Mucosa of descending colon (tissue), 3 donors: ENCODE data around the gene ZNF528. TPM values are rescaled to one million over a fixed set of nuclear protein-coding genes. Genes with fewer than 3 reads are reported as not detected.
A peak's percentile ranks its signal among the peaks of the same experiment; 100 is the strongest.

Source experiments
- ATAC-seq: fragments of 200-7000 bp; cut with Tn5 transposase; one replicate; pipeline ENCODE4 v1.9.1; 2020; ENCODE audit warnings: mild to moderate bottlenecking, moderate library complexity
- DNase-seq, 3 donors: peaks; one replicate each; pipeline ENCODE4 v3.0.0-alpha.2; 2020
- H3K36me3 ChIP-seq: fragments of 200-600 bp; one replicate; pipeline ENCODE4 v1.8.0; 2021; ENCODE audit warnings: low read depth, mild to moderate bottlenecking
- H3K4me1 ChIP-seq: fragments of 200-600 bp; one replicate; pipeline ENCODE4 v1.8.0; 2021; ENCODE audit warnings: low read depth, mild to moderate bottlenecking
- H3K4me3 ChIP-seq: fragments of 200-600 bp; one replicate; pipeline ENCODE4 v1.8.0; 2021; ENCODE audit warnings: mild to moderate bottlenecking
- H3K9me3 ChIP-seq: fragments of 200-600 bp; one replicate; pipeline ENCODE4 v1.8.0; 2021; ENCODE audit warnings: mild to moderate bottlenecking
- CTCF ChIP-seq: fragments of 200-600 bp; IDR thresholded peaks from one replicate; pipeline ENCODE4 v1.8.0; 2022; ENCODE audit warnings: antibody characterized with exemption, mild to moderate bottlenecking
- intact Hi-C, 2 donors: fragments of 100-400 bp; cut with DNase I in 1 of 2; cut with micrococcal nuclease in 1 of 2; formaldehyde crosslinking; loops; one replicate each; pipeline versions ENCODE4 v1.11.0 to v1.11.1; 2022; cut with DNase I, micrococcal nuclease
- long read RNA-seq, 2 donors: library from polyadenylated mRNA; unstranded; transcript quantifications; one replicate each; pipeline ENCODE4 v2.0.0, GENCODE V29; 2019 to 2021
- total RNA-seq, 3 donors: library from RNA; stranded (reverse); fragmentation: NEBNext Ultra II Directional in 2 of 3; extraction: Animal tissue kit (Norgen Biotek cat#: 25700) in 2 of 3; gene quantifications; one replicate each; pipeline versions ENCODE4 v1.2.1 to v1.2.4, GENCODE V29; 2021 to 2023
- donor health status: DM: no; HTN: no; CAD: no; lungs with moderate emphysema.
- donor health status: DM: no; HTN: no; CAD: no.
- donor health status: DM: no; HTN: yes; CAD: no.

The ZNF528 gene
- 10 to 100 TPM; 11.2 to 21.9 (median 20.8) TPM for total RNA-seq
- long read RNA-seq, donor 1, partial matches to known transcripts: 1 of 5 reads
- long read RNA-seq, donor 1, other reads (novel, unspliced or antisense): 4 of 5 reads
- long read RNA-seq, donor 2, partial matches to known transcripts: 1 of 1 reads
- long read RNA-seq, donor 2, other reads (novel, unspliced or antisense): 0 of 1 reads

- peaks cover 44% of the 10 kb centered on the region for H3K9me3 ChIP-seq
- peak; percentile 100 for ATAC-seq
- peak; percentile 95 to 98 (median 97) for DNase-seq
- peak within 1 kb of the TSS; percentile 55 for H3K4me3 ChIP-seq
- H3K36me3 ChIP-seq: peaks cover 3% of the 10 kb centered on the region
- peaks cover 2% of the 10 kb centered on the region for H3K4me1 ChIP-seq
- no peak for TF ChIP-seq CTCF
- intact Hi-C loops: no loop called here
These were observed at the start of gene ZNF528 for GRCh38 chr19:52397310-52398080. ZNF528 (plus strand) TSS chr19:52397849; CDS start chr19:52402014, 4,165 bp downstream.

GRCh38 chr19:52351512-52351911 is 46.1 kb upstream of the ZNF528 start:
- Histone ChIP-seq H3K4me3 (no peak overlapping the region), H3K4me1 (no peaks in the 10 kb centered on the region), H3K36me3 (peaks cover 4% of the 10 kb centered on the region), H3K9me3 (peaks cover 59% of the 10 kb centered on the region)
- DNase-seq (no peak), ATAC-seq (no peak)
- no peak for TF ChIP-seq CTCF
- intact Hi-C loops: no loop called here

GRCh38 chr19:52366414-52366824 is 31.2 kb upstream of the ZNF528 start:
- DNase-seq (no peak), ATAC-seq (no peak)
- Histone ChIP-seq H3K36me3 (no peaks in the 10 kb centered on the region), H3K4me1 (no peaks in the 10 kb centered on the region), H3K4me3 (no peak overlapping the region), H3K9me3 (peaks cover 92% of the 10 kb centered on the region)
- intact Hi-C loops: no loop called here
- TF ChIP-seq CTCF: no peak

DNA sequence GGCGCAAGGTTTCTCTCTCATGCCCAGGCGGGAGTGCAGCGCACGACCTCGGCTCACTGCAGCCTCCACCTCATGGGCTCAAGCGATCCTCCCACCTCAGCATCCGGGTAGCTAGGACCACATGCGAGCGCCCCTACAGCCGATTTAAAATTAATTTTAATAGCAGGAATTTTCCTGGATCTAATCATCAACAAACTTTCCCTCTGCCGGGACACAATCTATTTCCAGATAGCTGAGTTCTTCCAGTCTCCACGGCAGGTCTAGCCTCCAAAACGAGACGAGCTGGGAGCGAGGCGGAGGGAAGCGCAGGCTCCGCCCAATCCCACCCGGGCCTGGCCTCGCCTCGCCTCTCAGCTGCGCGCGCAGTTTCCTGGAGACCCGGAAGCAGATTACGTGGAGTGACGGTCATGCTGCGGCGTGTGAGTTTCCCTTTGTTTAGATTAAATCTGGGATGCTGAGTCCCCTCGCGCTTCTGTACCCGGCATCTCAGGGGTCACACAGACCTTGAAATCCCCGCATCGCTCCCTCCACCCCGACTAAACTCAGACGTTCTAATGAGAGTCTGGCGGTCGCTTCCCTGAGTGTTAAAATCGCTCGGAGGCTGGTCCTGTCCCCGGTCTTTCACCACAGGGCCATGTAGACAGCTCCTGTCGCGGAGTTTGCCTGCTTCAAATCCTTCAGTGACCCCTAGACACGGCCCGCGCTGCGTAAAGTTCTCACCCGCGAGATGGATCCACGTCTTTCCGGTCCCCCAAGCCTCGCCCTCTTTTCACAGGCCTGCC is 27.9 kb upstream of the ZNF528 start, which contains the start of gene ZNF880:
Gene ZNF880 (plus strand): TSS at position 365 of the 782 bp plus-strand sequence. CDS start 43 bp downstream, at position 408.
- peaks cover 6% of the 10 kb centered on the region for H3K36me3 ChIP-seq
- H3K9me3 ChIP-seq: peaks cover 84% of the 10 kb centered on the region
- intact Hi-C loops: no loop called here
- peak; percentile 100 for ATAC-seq
- no peak for TF ChIP-seq CTCF
- no peaks in the 10 kb centered on the region for H3K4me1 ChIP-seq
- peak within 1 kb of the TSS; percentile 42 for H3K4me3 ChIP-seq
- DNase-seq: peak; percentile 92 to 94 (median 93)

- TF ChIP-seq CTCF: no peak
- H3K4me3 ChIP-seq: peak overlapping the region; percentile 42
- no peak for ATAC-seq
- peaks cover 84% of the 10 kb centered on the region for H3K9me3 ChIP-seq
- peaks cover 9% of the 10 kb centered on the region for H3K36me3 ChIP-seq
- no peaks in the 10 kb centered on the region for H3K4me1 ChIP-seq
- DNase-seq: no peak
- intact Hi-C loops: no loop called here
These were observed 27.3 kb upstream of the ZNF528 start for GRCh38 chr19:52370341-52370710.
